ENCODE measurements around the gene EVC. TPM values are rescaled to one million over a fixed set of nuclear protein-coding genes. Genes with fewer than 3 reads are reported as not detected.
A peak's percentile ranks its signal among the peaks of the same experiment; 100 is the strongest.

EVC gene
- total RNA-seq, result 1 to 10 TPM in 1 of 5 experiments, under 1 TPM in 4; 0.37 to 1.5 (median 0.68) TPM
- polyA plus RNA-seq, result not detected
- not detected for total RNA-seq

DNA sequence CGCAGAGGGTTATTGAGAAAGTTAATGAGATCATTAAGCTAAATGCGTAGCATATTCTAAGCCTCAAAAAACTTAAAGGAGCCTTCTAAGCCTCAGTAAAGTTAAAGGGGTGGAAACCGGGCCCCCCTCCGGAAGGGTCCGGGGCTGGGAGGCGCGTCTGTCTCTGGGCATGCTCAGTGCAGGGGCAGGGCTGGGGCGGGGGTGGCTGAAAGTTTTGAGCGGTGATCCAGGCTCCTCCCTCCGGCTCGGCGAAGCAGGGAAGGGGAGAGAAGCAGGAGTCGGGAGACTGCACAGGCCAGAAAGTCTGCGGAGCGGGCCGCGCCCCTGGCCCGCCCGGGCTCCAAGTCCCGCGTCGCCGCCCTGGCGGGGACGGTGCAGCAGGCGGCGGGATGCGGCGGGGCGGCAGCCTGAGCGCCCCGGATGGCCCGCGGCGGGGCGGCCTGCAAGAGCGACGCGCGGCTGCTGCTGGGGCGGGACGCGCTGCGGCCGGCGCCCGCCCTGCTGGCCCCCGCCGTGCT lies at the start of gene EVC:
TSS of gene EVC (plus strand) at position 241 of the 518 bp plus-strand sequence. CDS start at position 421, 180 bp downstream.
- Mint-ChIP-seq H3K4me1 (peaks cover 0 to 17% (median 10%) of the 10 kb centered on the region in 7 donors), H3K27me3 (peaks cover 48 to 62% (median 51%) of the 10 kb centered on the region in 5 donors), H3K36me3 (peaks cover 0 to 11% (median 1%) of the 10 kb centered on the region in 5 donors), H3K9me3 (peaks cover 6 to 28% (median 12%) of the 10 kb centered on the region in 11 donors), H3K4me3 (peak within 1 kb of the TSS in 8 of 10 donors; percentile 24 to 72 (median 50)), H3K27ac (peak within 1 kb of the TSS in 1 of 9 donors; percentile 16)
- ATAC-seq (peak; percentile 32), DNase-seq (no peak)
- Histone ChIP-seq H3K36me3 (ENCODE audit: control insufficient read depth in 2 of 3, insufficient read depth in 3 of 3, low read length in 3 of 3) (no peaks in the 10 kb centered on the region), H3K27ac (ENCODE audit: low read depth, low read length) (no peak within 1 kb of the TSS), H3K9me3 (ENCODE audit: control insufficient read depth in 2 of 3, low read length in 3 of 3) (peaks cover 0 to 9% (median 0%) of the 10 kb centered on the region in 3 experiments), H3K27me3 (ENCODE audit: control insufficient read depth in 2 of 2, insufficient read depth in 2 of 2, low read length in 2 of 2) (no peaks in the 10 kb centered on the region), H3K4me1 (ENCODE audit: control insufficient read depth in 2 of 2, insufficient read depth in 2 of 2, low read length in 2 of 2) (no peaks in the 10 kb centered on the region), H3K4me3 (ENCODE audit: low read length) (no peak within 1 kb of the TSS)
- POLR2A ChIA-PET, result no interaction called here
- intact Hi-C loops (cut with micrococcal nuclease), result no loop called here
- CTCF ChIA-PET, result no interaction called here

DNA sequence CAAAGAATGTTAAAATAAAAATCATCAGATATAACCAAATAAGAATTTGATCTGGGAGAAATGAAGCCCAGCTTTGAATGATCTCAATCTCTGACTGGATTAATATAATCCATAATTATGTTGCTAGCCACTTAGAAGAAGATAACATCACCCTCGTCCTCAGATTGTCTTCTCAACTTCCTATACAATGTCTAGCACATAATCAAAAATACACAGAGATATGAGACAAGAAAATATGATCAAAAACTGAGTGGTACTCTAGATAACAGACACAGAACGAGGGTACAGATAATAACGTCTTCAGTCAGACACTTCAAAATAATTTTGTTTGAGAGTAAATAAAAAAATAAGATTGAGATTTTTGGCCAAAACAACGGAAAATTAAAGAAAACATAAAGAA lies 49.8 kb upstream of the EVC start:
- Histone ChIP-seq H3K36me3 (ENCODE audit: control insufficient read depth in 2 of 3, insufficient read depth in 3 of 3, low read length in 3 of 3) (no peaks in the 10 kb centered on the region), H3K4me3 (ENCODE audit: low read length) (no peak overlapping the region), H3K27me3 (ENCODE audit: control insufficient read depth in 2 of 2, insufficient read depth in 2 of 2, low read length in 2 of 2) (no peaks in the 10 kb centered on the region), H3K27ac (ENCODE audit: low read depth, low read length) (no peak overlapping the region), H3K4me1 (ENCODE audit: control insufficient read depth in 2 of 2, insufficient read depth in 2 of 2, low read length in 2 of 2) (no peaks in the 10 kb centered on the region), H3K9me3 (ENCODE audit: control insufficient read depth in 2 of 3, low read length in 3 of 3) (no peaks in the 10 kb centered on the region)
- intact Hi-C loops (cut with micrococcal nuclease), result no loop called here
- H3K36me3 Mint-ChIP-seq, result no peaks in the 10 kb centered on the region
- no peak overlapping the region for H3K4me3 Mint-ChIP-seq
- DNase-seq, result no peak
- no peak for ATAC-seq
- CTCF ChIA-PET, result no interaction called here
- peaks cover 0 to 4% (median 4%) of the 10 kb centered on the region in 5 donors for H3K27me3 Mint-ChIP-seq
- no peak overlapping the region for H3K27ac Mint-ChIP-seq
- H3K4me1 Mint-ChIP-seq, result no peaks in the 10 kb centered on the region
- POLR2A ChIA-PET, result no interaction called here
- H3K9me3 Mint-ChIP-seq, result peaks cover 7 to 42% (median 11%) of the 10 kb centered on the region in 11 donors

DNA sequence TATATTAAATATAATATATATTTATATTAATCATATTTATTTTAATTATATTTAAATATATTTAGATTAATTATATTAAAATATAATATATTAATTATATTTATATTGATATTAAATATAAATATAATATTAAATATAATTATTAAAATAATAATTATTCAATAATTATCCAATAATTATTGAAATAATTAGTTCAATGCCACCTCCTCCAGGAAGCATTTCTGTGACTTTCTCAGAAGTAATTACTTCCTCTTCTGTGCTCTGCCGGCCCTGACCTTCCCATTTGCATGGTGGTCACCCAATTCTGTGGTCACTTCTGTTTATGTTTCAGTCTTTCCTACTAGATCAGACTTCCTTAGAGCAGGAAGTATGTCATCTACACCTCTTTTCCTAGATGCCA lies 48.4 kb upstream of the EVC start:
- Histone ChIP-seq H3K27ac (ENCODE audit: low read depth, low read length) (no peak overlapping the region), H3K36me3 (ENCODE audit: control insufficient read depth in 2 of 3, insufficient read depth in 3 of 3, low read length in 3 of 3) (no peaks in the 10 kb centered on the region), H3K27me3 (ENCODE audit: control insufficient read depth in 2 of 2, insufficient read depth in 2 of 2, low read length in 2 of 2) (no peaks in the 10 kb centered on the region), H3K4me1 (ENCODE audit: control insufficient read depth in 2 of 2, insufficient read depth in 2 of 2, low read length in 2 of 2) (no peaks in the 10 kb centered on the region), H3K4me3 (ENCODE audit: low read length) (no peak overlapping the region), H3K9me3 (ENCODE audit: control insufficient read depth in 2 of 3, low read length in 3 of 3) (no peaks in the 10 kb centered on the region)
- no peak for ATAC-seq
- Mint-ChIP-seq H3K27me3 (peaks cover 0 to 4% (median 0%) of the 10 kb centered on the region in 5 donors), H3K4me1 (no peaks in the 10 kb centered on the region), H3K4me3 (no peak overlapping the region), H3K36me3 (no peaks in the 10 kb centered on the region), H3K9me3 (peaks cover 3 to 48% (median 13%) of the 10 kb centered on the region in 11 donors), H3K27ac (no peak overlapping the region)
- intact Hi-C loops (cut with micrococcal nuclease), result no loop called here
- ChIA-PET CTCF (no interaction called here), POLR2A (no interaction called here)
- DNase-seq, result no peak

DNA sequence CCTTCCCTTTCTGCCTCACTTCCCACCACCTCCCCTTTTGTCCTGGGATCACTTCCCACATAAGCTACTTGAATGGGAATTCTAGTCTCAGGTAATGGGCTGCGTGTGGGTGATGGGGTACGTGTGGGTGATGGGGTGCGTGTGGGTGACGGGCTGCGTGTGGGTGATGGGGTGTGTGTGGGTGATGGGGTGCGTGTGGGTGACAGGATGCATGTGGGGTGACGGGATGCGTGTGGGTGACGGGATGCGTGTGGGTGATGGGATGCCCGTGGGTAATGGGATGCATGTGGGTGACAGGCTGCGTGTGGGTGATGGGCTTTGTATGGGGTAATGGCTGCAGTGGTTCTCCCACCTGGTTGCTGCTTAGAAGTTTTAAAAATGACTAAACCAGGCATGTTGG lies 46.2 kb upstream of the EVC start:
- H3K4me1 Mint-ChIP-seq, result no peaks in the 10 kb centered on the region
- no peak overlapping the region for H3K27ac Mint-ChIP-seq
- ATAC-seq, result no peak
- Histone ChIP-seq H3K36me3 (ENCODE audit: control insufficient read depth in 2 of 3, insufficient read depth in 3 of 3, low read length in 3 of 3) (no peaks in the 10 kb centered on the region), H3K4me3 (ENCODE audit: low read length) (no peak overlapping the region), H3K4me1 (ENCODE audit: control insufficient read depth in 2 of 2, insufficient read depth in 2 of 2, low read length in 2 of 2) (no peaks in the 10 kb centered on the region), H3K27ac (ENCODE audit: low read depth, low read length) (no peak overlapping the region), H3K9me3 (ENCODE audit: control insufficient read depth in 2 of 3, low read length in 3 of 3) (no peaks in the 10 kb centered on the region), H3K27me3 (ENCODE audit: control insufficient read depth in 2 of 2, insufficient read depth in 2 of 2, low read length in 2 of 2) (no peaks in the 10 kb centered on the region)
- intact Hi-C loops (cut with micrococcal nuclease), result no loop called here
- H3K36me3 Mint-ChIP-seq, result no peaks in the 10 kb centered on the region
- ChIA-PET POLR2A (no interaction called here), CTCF (no interaction called here)
- peaks cover 3 to 41% (median 13%) of the 10 kb centered on the region in 11 donors for H3K9me3 Mint-ChIP-seq
- peaks cover 0 to 4% (median 0%) of the 10 kb centered on the region in 5 donors for H3K27me3 Mint-ChIP-seq
- DNase-seq, result no peak
- no peak overlapping the region for H3K4me3 Mint-ChIP-seq

DNA sequence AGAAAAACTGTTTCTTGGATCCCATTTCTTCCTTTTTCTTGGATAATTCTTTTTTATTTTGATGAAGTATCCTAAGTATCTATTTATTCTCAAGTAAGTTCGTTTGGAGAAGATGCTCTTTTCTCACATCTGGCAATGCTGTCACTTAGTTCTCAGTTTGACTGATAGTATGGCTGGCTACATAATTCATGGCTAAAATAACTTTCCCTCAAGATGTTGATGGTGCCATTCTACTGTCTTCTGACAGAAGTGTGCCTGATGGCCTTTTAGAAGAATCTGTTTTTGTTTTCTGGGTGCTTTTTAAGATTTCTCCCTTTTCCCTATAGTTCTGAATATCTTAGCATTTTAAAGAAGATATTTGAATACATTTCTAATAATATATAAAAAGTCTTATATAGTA lies 44.3 kb upstream of the EVC start:
- ATAC-seq (no peak), DNase-seq (no peak)
- Histone ChIP-seq H3K36me3 (ENCODE audit: control insufficient read depth in 2 of 3, insufficient read depth in 3 of 3, low read length in 3 of 3) (no peaks in the 10 kb centered on the region), H3K27me3 (ENCODE audit: control insufficient read depth in 2 of 2, insufficient read depth in 2 of 2, low read length in 2 of 2) (no peaks in the 10 kb centered on the region), H3K27ac (ENCODE audit: low read depth, low read length) (no peak overlapping the region), H3K9me3 (ENCODE audit: control insufficient read depth in 2 of 3, low read length in 3 of 3) (no peaks in the 10 kb centered on the region), H3K4me3 (ENCODE audit: low read length) (no peak overlapping the region), H3K4me1 (ENCODE audit: control insufficient read depth in 2 of 2, insufficient read depth in 2 of 2, low read length in 2 of 2) (no peaks in the 10 kb centered on the region)
- CTCF ChIA-PET, result no interaction called here
- intact Hi-C loops (cut with micrococcal nuclease), result no loop called here
- POLR2A ChIA-PET, result no interaction called here
- Mint-ChIP-seq H3K4me3 (no peak overlapping the region), H3K4me1 (no peaks in the 10 kb centered on the region), H3K27ac (no peak overlapping the region), H3K36me3 (no peaks in the 10 kb centered on the region), H3K9me3 (peaks cover 3 to 24% (median 12%) of the 10 kb centered on the region in 11 donors), H3K27me3 (peaks cover 0 to 4% (median 0%) of the 10 kb centered on the region in 5 donors)

DNA sequence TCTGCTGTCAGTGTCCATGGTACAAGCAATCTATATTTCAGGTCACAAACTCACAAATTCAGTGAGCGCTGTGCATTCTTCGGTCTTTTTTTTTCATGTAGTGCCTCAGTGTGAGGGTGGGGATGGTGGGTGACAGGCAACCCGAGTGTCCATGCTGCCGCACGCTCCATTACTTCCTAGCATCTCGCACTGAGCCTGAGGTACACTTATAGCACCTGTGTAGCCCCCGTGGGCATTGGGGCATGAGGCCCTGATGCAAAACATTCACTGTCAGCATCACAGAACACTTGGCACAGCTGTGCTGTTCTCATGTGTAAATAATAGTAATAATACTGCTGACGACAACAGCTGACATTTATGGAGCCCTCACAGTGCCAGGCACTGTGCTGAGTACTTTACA lies 34.2 kb upstream of the EVC start:
- ATAC-seq (no peak), DNase-seq (no peak)
- H3K4me3 ChIP-seq (ENCODE audit: low read length), result no peak overlapping the region
- H3K36me3 Mint-ChIP-seq, result no peaks in the 10 kb centered on the region
- ChIA-PET CTCF (no interaction called here), POLR2A (no interaction called here)
- H3K9me3 Mint-ChIP-seq, result peaks cover 0 to 3% (median 0%) of the 10 kb centered on the region in 11 donors
- H3K27me3 Mint-ChIP-seq, result no peaks in the 10 kb centered on the region
- H3K27me3 ChIP-seq (ENCODE audit: control insufficient read depth in 2 of 2, insufficient read depth in 2 of 2, low read length in 2 of 2), result no peaks in the 10 kb centered on the region
- no peak overlapping the region for H3K27ac Mint-ChIP-seq
- no peak overlapping the region for H3K4me3 Mint-ChIP-seq
- no peaks in the 10 kb centered on the region for H3K4me1 Mint-ChIP-seq
- H3K4me1 ChIP-seq (ENCODE audit: control insufficient read depth in 2 of 2, insufficient read depth in 2 of 2, low read length in 2 of 2), result no peaks in the 10 kb centered on the region
- H3K36me3 ChIP-seq (ENCODE audit: control insufficient read depth in 2 of 3, insufficient read depth in 3 of 3, low read length in 3 of 3), result no peaks in the 10 kb centered on the region
- no peak overlapping the region for H3K27ac ChIP-seq (ENCODE audit: low read depth, low read length)
- intact Hi-C loops (cut with micrococcal nuclease), result no loop called here
- no peaks in the 10 kb centered on the region for H3K9me3 ChIP-seq (ENCODE audit: control insufficient read depth in 2 of 3, low read length in 3 of 3)

DNA sequence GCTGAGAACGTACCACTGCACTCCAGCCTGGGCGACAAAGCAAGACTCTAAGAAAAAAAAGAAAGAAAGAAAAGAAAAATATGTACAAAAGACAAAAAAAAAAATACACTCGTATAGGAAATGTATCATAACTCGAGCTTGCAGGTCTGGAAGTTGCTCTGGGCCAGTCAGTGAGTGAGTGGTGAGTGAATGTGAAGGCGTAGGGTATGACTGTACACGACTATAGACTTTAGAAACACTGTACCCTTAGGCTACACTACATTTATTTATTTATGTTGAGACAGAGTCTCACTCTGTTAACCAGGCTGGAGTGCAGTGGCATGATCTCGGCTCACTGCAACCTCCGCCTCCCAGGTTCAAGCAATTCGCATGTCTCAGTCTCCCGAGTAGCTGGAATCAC lies 32.0 kb upstream of the EVC start:
- Mint-ChIP-seq H3K4me1 (no peaks in the 10 kb centered on the region), H3K36me3 (no peaks in the 10 kb centered on the region), H3K27ac (no peak overlapping the region), H3K4me3 (no peak overlapping the region), H3K9me3 (peaks cover 0 to 3% (median 0%) of the 10 kb centered on the region in 11 donors), H3K27me3 (no peaks in the 10 kb centered on the region)
- H3K27me3 ChIP-seq (ENCODE audit: control insufficient read depth in 2 of 2, insufficient read depth in 2 of 2, low read length in 2 of 2), result no peaks in the 10 kb centered on the region
- POLR2A ChIA-PET, result no interaction called here
- H3K27ac ChIP-seq (ENCODE audit: low read depth, low read length), result no peak overlapping the region
- H3K36me3 ChIP-seq (ENCODE audit: control insufficient read depth in 2 of 3, insufficient read depth in 3 of 3, low read length in 3 of 3), result no peaks in the 10 kb centered on the region
- no peaks in the 10 kb centered on the region for H3K9me3 ChIP-seq (ENCODE audit: control insufficient read depth in 2 of 3, low read length in 3 of 3)
- H3K4me3 ChIP-seq (ENCODE audit: low read length), result no peak overlapping the region
- DNase-seq, result no peak
- no peak for ATAC-seq
- CTCF ChIA-PET, result no interaction called here
- intact Hi-C loops (cut with micrococcal nuclease), result no loop called here
- H3K4me1 ChIP-seq (ENCODE audit: control insufficient read depth in 2 of 2, insufficient read depth in 2 of 2, low read length in 2 of 2), result no peaks in the 10 kb centered on the region
